ENCODE data around the gene LRRN3. TPM values are rescaled to one million over a fixed set of nuclear protein-coding genes. Genes with fewer than 3 reads are reported as not detected.

Gene LRRN3
- polyA plus RNA-seq (2013, experiment 1 of 2), result 0.15 TPM
- polyA plus RNA-seq (2013, experiment 2 of 2), result 0.21 TPM

DNA sequence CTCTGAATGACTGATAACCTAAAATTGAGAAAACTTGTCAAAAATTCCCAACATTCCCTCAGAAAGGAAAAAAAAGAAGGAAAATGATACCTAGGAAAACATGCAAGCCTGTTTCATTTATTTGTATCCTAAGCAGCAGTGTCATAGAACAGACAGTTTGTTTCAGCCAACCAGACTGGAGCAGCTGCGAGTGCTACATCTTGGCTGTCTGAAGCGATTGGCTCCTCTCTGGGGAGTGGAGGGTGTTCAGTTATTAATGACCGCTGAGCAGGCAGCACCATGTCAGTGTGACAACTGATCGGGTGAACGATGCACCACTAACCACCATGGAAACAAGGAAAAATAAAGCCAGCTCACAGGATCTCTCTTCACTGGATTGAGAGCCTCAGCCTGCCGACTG, at the start of gene LRRN3:
TSS of gene LRRN3 (plus strand) at position 282 of the 400 bp plus-strand sequence. CDS start 31,646 bp downstream, outside the sequence.
- no peak within 1 kb of the TSS for H3K4me2 ChIP-seq (ENCODE audit: low read length, poor library complexity, severe bottlenecking)
- no peak within 1 kb of the TSS for H2AK5ac ChIP-seq (ENCODE audit: low read length, severe bottlenecking)
- no peak within 1 kb of the TSS for H3K23ac ChIP-seq (ENCODE audit: low read length in 2 of 2)
- peak within 1 kb of the TSS in 1 of 2 experiments; percentile 48 for H3K18ac ChIP-seq (ENCODE audit: low read depth in 1 of 2, low read length in 2 of 2)
- 67% methylated on average over 5 of the region's 6 CpGs for WGBS
- H3K79me1 ChIP-seq (replicated peaks; ENCODE audit: low read length, poor library complexity, severe bottlenecking), result no peaks in the 10 kb centered on the region
- no peaks in the 10 kb centered on the region for H3K27me3 ChIP-seq (ENCODE audit: control insufficient read depth in 1 of 2, insufficient read depth in 1 of 2, low read length in 2 of 2)
- H2BK15ac ChIP-seq (ENCODE audit: low read depth, poor library complexity, severe bottlenecking), result no peak within 1 kb of the TSS
- H4K8ac ChIP-seq (ENCODE audit: low read length), result no peak within 1 kb of the TSS
- H3K36me3 ChIP-seq (ENCODE audit: control insufficient read depth in 1 of 2, insufficient read depth in 2 of 2, low read depth in 1 of 2, low read length in 2 of 2), result no peaks in the 10 kb centered on the region
- H3K14ac ChIP-seq (ENCODE audit: low read length in 2 of 2), result no peak within 1 kb of the TSS
- peak; percentile 9 for DNase-seq
- no peak within 1 kb of the TSS for H4K91ac ChIP-seq (ENCODE audit: low read length)
- no peak within 1 kb of the TSS for H2BK120ac ChIP-seq (ENCODE audit: low read depth, low read length)
- no peak within 1 kb of the TSS for H3K4ac ChIP-seq (ENCODE audit: low read depth in 1 of 2, low read length in 2 of 2)
- no peak within 1 kb of the TSS for H2BK12ac ChIP-seq (ENCODE audit: low read length in 2 of 2)
- no peaks in the 10 kb centered on the region for H3K4me1 ChIP-seq (ENCODE audit: control insufficient read depth, insufficient read depth, low read depth, low read length)
- no peaks in the 10 kb centered on the region for H3K9me3 ChIP-seq (ENCODE audit: control insufficient read depth, low read length)
- H3K27ac ChIP-seq (ENCODE audit: low read length, poor library complexity, severe bottlenecking), result no peak within 1 kb of the TSS
- no peak within 1 kb of the TSS for H2AFZ ChIP-seq (ENCODE audit: low read depth, low read length)
- no peak within 1 kb of the TSS for H2BK5ac ChIP-seq (ENCODE audit: low read depth, low read length, poor library complexity, severe bottlenecking)
- peak within 1 kb of the TSS; percentile 65 for H3K9ac ChIP-seq (ENCODE audit: low read length)
- H3K4me3 ChIP-seq (ENCODE audit: insufficient read depth in 1 of 2, low read depth in 1 of 2, low read length in 2 of 2), result peak within 1 kb of the TSS in 1 of 2 experiments; percentile 71

DNA sequence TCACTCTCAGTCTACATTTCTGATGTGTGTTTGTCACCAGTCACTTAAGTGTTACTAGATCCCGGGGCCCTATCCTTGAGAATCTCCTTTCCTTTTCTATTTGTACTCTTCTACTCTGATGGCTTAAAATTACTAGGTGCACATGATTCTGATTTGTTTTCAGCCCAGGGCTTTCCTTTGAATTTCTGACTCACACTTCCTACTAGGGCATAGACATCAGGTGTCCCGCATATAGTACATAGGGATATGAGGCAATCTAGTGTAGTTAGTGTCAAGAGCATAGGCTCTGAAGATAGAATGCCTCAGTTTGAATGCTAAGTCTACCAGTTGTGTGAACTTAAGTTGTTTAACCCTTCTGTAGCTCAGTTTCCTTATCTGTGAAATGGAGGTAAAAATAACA, 49.4 kb upstream of the LRRN3 start:
- WGBS, result 88% methylated on average over 2 of the region's 2 CpGs
- H3K14ac ChIP-seq (ENCODE audit: low read length in 2 of 2), result no peak overlapping the region
- no peaks in the 10 kb centered on the region for H3K9me3 ChIP-seq (ENCODE audit: control insufficient read depth, low read length)
- H2AFZ ChIP-seq (ENCODE audit: low read depth, low read length), result no peak overlapping the region
- no peak overlapping the region for H2BK120ac ChIP-seq (ENCODE audit: low read depth, low read length)
- H3K4me2 ChIP-seq (ENCODE audit: low read length, poor library complexity, severe bottlenecking), result no peak overlapping the region
- H2AK5ac ChIP-seq (ENCODE audit: low read length, severe bottlenecking), result no peak overlapping the region
- no peak overlapping the region for H4K91ac ChIP-seq (ENCODE audit: low read length)
- H3K27ac ChIP-seq (ENCODE audit: low read length, poor library complexity, severe bottlenecking), result no peak overlapping the region
- H3K23ac ChIP-seq (ENCODE audit: low read length in 2 of 2), result no peak overlapping the region
- no peak overlapping the region for H3K9ac ChIP-seq (ENCODE audit: low read length)
- H3K36me3 ChIP-seq (ENCODE audit: control insufficient read depth in 1 of 2, insufficient read depth in 2 of 2, low read depth in 1 of 2, low read length in 2 of 2), result no peaks in the 10 kb centered on the region
- no peaks in the 10 kb centered on the region for H3K79me1 ChIP-seq (replicated peaks; ENCODE audit: low read length, poor library complexity, severe bottlenecking)
- H3K4me3 ChIP-seq (ENCODE audit: insufficient read depth in 1 of 2, low read depth in 1 of 2, low read length in 2 of 2), result no peak overlapping the region
- H4K8ac ChIP-seq (ENCODE audit: low read length), result no peak overlapping the region
- no peak overlapping the region for H2BK15ac ChIP-seq (ENCODE audit: low read depth, poor library complexity, severe bottlenecking)
- no peak overlapping the region for H3K18ac ChIP-seq (ENCODE audit: low read depth in 1 of 2, low read length in 2 of 2)
- no peaks in the 10 kb centered on the region for H3K4me1 ChIP-seq (ENCODE audit: control insufficient read depth, insufficient read depth, low read depth, low read length)
- no peak overlapping the region for H2BK5ac ChIP-seq (ENCODE audit: low read depth, low read length, poor library complexity, severe bottlenecking)
- DNase-seq, result no peak
- no peak overlapping the region for H3K4ac ChIP-seq (ENCODE audit: low read depth in 1 of 2, low read length in 2 of 2)
- no peak overlapping the region for H2BK12ac ChIP-seq (ENCODE audit: low read length in 2 of 2)
- H3K27me3 ChIP-seq (ENCODE audit: control insufficient read depth in 1 of 2, insufficient read depth in 1 of 2, low read length in 2 of 2), result no peaks in the 10 kb centered on the region

DNA sequence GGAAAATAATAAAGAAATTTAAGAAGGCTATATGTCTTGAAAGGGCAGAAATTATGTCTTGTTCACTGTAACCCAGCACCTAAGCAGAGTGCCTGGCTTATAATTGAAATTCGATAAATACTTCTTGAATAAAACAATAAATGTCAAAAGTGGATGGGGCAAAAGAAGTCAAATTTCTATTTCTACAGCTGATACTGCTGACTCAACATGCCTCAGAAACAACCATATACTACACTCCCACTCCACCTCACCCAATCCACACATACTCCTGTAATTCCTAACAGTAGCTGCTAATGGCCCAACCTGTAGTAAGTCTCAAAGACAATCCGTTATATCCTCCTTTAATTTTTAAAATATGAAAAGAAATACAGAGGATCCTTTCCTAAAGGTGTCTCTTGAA, 48.1 kb upstream of the LRRN3 start:
- Histone ChIP-seq H3K9me3 (ENCODE audit: control insufficient read depth, low read length) (no peaks in the 10 kb centered on the region), H2BK12ac (ENCODE audit: low read length in 2 of 2) (no peak overlapping the region), H2AK5ac (ENCODE audit: low read length, severe bottlenecking) (no peak overlapping the region), H2BK5ac (ENCODE audit: low read depth, low read length, poor library complexity, severe bottlenecking) (no peak overlapping the region), H3K4me1 (ENCODE audit: control insufficient read depth, insufficient read depth, low read depth, low read length) (no peaks in the 10 kb centered on the region), H3K79me1 (replicated peaks; ENCODE audit: low read length, poor library complexity, severe bottlenecking) (no peaks in the 10 kb centered on the region), H3K27me3 (ENCODE audit: control insufficient read depth in 1 of 2, insufficient read depth in 1 of 2, low read length in 2 of 2) (no peaks in the 10 kb centered on the region), H3K18ac (ENCODE audit: low read depth in 1 of 2, low read length in 2 of 2) (no peak overlapping the region), H3K14ac (ENCODE audit: low read length in 2 of 2) (no peak overlapping the region), H3K36me3 (ENCODE audit: control insufficient read depth in 1 of 2, insufficient read depth in 2 of 2, low read depth in 1 of 2, low read length in 2 of 2) (no peaks in the 10 kb centered on the region), H3K4me3 (ENCODE audit: insufficient read depth in 1 of 2, low read depth in 1 of 2, low read length in 2 of 2) (no peak overlapping the region), H3K27ac (ENCODE audit: low read length, poor library complexity, severe bottlenecking) (no peak overlapping the region), H4K91ac (ENCODE audit: low read length) (no peak overlapping the region), H3K4me2 (ENCODE audit: low read length, poor library complexity, severe bottlenecking) (no peak overlapping the region), H3K23ac (ENCODE audit: low read length in 2 of 2) (no peak overlapping the region), H4K8ac (ENCODE audit: low read length) (no peak overlapping the region), H2BK15ac (ENCODE audit: low read depth, poor library complexity, severe bottlenecking) (no peak overlapping the region), H3K4ac (ENCODE audit: low read depth in 1 of 2, low read length in 2 of 2) (no peak overlapping the region), H2AFZ (ENCODE audit: low read depth, low read length) (no peak overlapping the region), H3K9ac (ENCODE audit: low read length) (no peak overlapping the region), H2BK120ac (ENCODE audit: low read depth, low read length) (no peak overlapping the region)
- WGBS, result 100% methylated on average over 1 of the region's 2 CpGs
- DNase-seq, result no peak

DNA sequence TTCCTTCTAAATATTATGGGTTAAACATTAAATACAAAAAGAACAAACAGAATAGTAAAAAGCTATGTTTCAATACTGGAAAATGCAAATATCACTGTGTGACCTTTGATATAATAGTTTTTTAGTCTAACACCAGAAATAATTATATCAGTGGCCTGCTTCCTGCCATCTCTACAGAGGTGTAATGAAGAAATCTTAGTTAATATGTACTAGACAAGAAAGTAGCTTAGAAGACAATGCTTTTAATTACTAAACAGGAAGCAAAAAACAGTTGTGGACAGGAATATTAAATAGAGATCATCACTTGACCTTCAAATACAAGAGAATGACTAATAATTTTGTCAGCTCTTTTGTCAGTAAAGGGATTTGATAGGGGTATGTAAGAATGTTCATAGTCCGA, 47.4 kb upstream of the LRRN3 start:
- H3K18ac ChIP-seq (ENCODE audit: low read depth in 1 of 2, low read length in 2 of 2), result no peak overlapping the region
- H3K27me3 ChIP-seq (ENCODE audit: control insufficient read depth in 1 of 2, insufficient read depth in 1 of 2, low read length in 2 of 2), result no peaks in the 10 kb centered on the region
- H4K8ac ChIP-seq (ENCODE audit: low read length), result no peak overlapping the region
- no peaks in the 10 kb centered on the region for H3K9me3 ChIP-seq (ENCODE audit: control insufficient read depth, low read length)
- no peak overlapping the region for H2BK120ac ChIP-seq (ENCODE audit: low read depth, low read length)
- H3K23ac ChIP-seq (ENCODE audit: low read length in 2 of 2), result no peak overlapping the region
- no peak overlapping the region for H3K4me3 ChIP-seq (ENCODE audit: insufficient read depth in 1 of 2, low read depth in 1 of 2, low read length in 2 of 2)
- H2AK5ac ChIP-seq (ENCODE audit: low read length, severe bottlenecking), result no peak overlapping the region
- H3K4me1 ChIP-seq (ENCODE audit: control insufficient read depth, insufficient read depth, low read depth, low read length), result no peaks in the 10 kb centered on the region
- H3K14ac ChIP-seq (ENCODE audit: low read length in 2 of 2), result no peak overlapping the region
- no peaks in the 10 kb centered on the region for H3K79me1 ChIP-seq (replicated peaks; ENCODE audit: low read length, poor library complexity, severe bottlenecking)
- no peaks in the 10 kb centered on the region for H3K36me3 ChIP-seq (ENCODE audit: control insufficient read depth in 1 of 2, insufficient read depth in 2 of 2, low read depth in 1 of 2, low read length in 2 of 2)
- no peak overlapping the region for H2BK12ac ChIP-seq (ENCODE audit: low read length in 2 of 2)
- no peak overlapping the region for H3K4ac ChIP-seq (ENCODE audit: low read depth in 1 of 2, low read length in 2 of 2)
- H4K91ac ChIP-seq (ENCODE audit: low read length), result no peak overlapping the region
- DNase-seq, result no peak
- H3K4me2 ChIP-seq (ENCODE audit: low read length, poor library complexity, severe bottlenecking), result no peak overlapping the region
- no peak overlapping the region for H3K9ac ChIP-seq (ENCODE audit: low read length)
- H2BK5ac ChIP-seq (ENCODE audit: low read depth, low read length, poor library complexity, severe bottlenecking), result no peak overlapping the region
- WGBS, result no CpG with 5 or more reads among the region's 1 CpG
- no peak overlapping the region for H2BK15ac ChIP-seq (ENCODE audit: low read depth, poor library complexity, severe bottlenecking)
- H2AFZ ChIP-seq (ENCODE audit: low read depth, low read length), result no peak overlapping the region
- H3K27ac ChIP-seq (ENCODE audit: low read length, poor library complexity, severe bottlenecking), result no peak overlapping the region

All from mesenchymal stem cell (in vitro differentiated cells and primary cell).